Activated CD8-positive, alpha-beta memory T cell treated with anti-CD3 and anti-CD28 coated beads for 36 hours (primary cell): Measurements from ENCODE around the gene MESP2. TPM values are rescaled to one million over a fixed set of nuclear protein-coding genes. Genes with fewer than 3 reads are reported as not detected.

Source experiments
- CTCF ChIA-PET: fragments of 350-600 bp; sonication (Branson Sonifier 250); formaldehyde crosslinking; loops from one replicate; lab custom pipeline; 2021; ENCODE audit warnings: antibody characterized with exemption; lab: Charles Lee
- POLR2A ChIA-PET: fragments of 350-600 bp; sonication (Branson Sonifier 250); formaldehyde crosslinking; loops from one replicate; lab custom pipeline; 2021; ENCODE audit warnings: antibody characterized with exemption; lab: Charles Lee
- total RNA-seq, 2 experiments: library from RNA; stranded (reverse); gene quantifications; one replicate each; pipeline ENCODE4 v1.2.3, GENCODE V29; 2021

Gene MESP2
- total RNA-seq, 2 experiments from 2014 or later: not detected

- ChIA-PET POLR2A (interaction anchor here (0.6 kb wide), 1 partner anchor 138 kb away, joined by 3 read pairs; no protein-coding TSS in a partner anchor), CTCF (no interaction called here)
Observed at GRCh38 chr15:89825271-89825940, 49.3 kb downstream of the MESP2 start.

DNA sequence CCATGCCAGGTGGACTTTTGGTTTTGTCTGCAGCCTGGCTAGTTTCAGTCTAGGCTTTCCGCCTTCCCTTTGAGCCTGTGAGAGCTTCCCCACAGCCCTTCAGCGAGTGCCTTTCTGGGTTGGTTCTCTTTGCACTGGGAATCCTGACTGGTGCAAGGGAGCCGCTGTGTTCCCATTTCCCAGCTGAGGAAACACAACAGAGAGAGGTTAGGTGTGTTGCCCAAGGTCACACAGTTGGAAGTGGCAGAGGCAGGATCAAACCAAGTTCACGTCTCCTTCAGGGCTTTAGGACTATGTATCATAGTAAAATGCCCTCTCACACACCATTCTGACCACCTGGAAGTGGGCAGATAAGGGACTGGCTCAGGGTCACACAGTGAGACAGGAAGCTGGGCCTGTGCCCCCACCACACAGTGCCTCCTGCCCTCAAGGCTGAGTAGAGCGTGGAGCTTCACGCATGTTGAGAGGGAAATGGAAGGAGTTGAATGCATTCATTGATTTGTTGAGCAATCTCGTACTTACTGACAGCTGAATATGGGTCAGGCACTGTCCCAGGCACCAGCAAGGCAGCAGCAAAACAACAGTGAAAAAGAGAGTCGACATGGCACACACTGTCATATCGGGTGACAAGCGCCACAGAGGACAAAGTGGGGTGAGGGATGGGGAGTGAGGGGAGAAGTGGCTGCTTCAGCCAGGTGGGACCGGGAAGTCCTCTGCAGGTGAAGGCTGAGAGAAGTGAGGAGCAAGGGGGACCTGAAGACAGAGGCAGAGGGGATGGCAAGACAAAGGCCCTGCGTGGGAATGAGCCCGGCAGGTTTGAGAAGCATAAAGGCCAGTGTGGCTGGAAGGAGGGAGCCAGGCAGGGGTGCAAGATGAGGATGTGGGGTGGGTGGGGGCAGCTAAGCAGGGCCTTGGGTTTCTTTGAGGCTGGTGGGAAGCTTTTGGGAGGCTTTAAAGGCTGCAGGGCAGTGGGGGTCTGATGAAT, 50.8 kb downstream of the MESP2 start:
- POLR2A ChIA-PET: no interaction called here
- CTCF ChIA-PET: no interaction called here

GRCh38 chr15:89827829-89828228, 51.7 kb downstream of the MESP2 start:
- POLR2A ChIA-PET: no interaction called here
- CTCF ChIA-PET: no interaction called here

Other genes starting within 250 kb of the MESP2 start
- 10 to 100 TPM; 18.3 to 18.7 TPM for gene TICRR, start 200.9 kb upstream of the MESP2 start, total RNA-seq
- 1 to 10 TPM; 3.4 to 3.5 TPM for gene KIF7, start 120.9 kb upstream of the MESP2 start, total RNA-seq
- under 1 TPM; 0.25 to 0.44 TPM for gene PLIN1, start 97.0 kb upstream of the MESP2 start, total RNA-seq
- gene PEX11A, start 85.6 kb upstream of the MESP2 start, total RNA-seq: 1 to 10 TPM; 3.1 to 3.5 TPM
- gene WDR93, start 85.5 kb upstream of the MESP2 start, total RNA-seq: under 1 TPM in 1 of 2 experiments, not detected in 1; 0.11 TPM
- 1 to 10 TPM; 7.3 to 9.1 TPM for gene MESP1, start 25.1 kb upstream of the MESP2 start, total RNA-seq
- gene ANPEP, start 38.5 kb downstream of the MESP2 start, total RNA-seq: not detected
- gene AP3S2, start 117.7 kb downstream of the MESP2 start, total RNA-seq: 10 to 100 TPM; 16.0 to 16.7 TPM
- gene ARPIN, start 136.6 kb downstream of the MESP2 start, total RNA-seq: not detected
- 10 to 100 TPM; 11.0 to 14.0 TPM for gene ZNF710, start 225.0 kb downstream of the MESP2 start, total RNA-seq